Panc1 (cell line): Measurements from ENCODE around the gene SPATA31D4.

ENCODE experiments used
- POLR2AphosphoS5 ChIP-seq: IDR thresholded peaks from 2 replicates; pipeline ENCODE4 v1.6.1; 2012; ENCODE audit warnings: mild to moderate bottlenecking, low read depth, low read length, moderate library complexity
- SIN3A ChIP-seq: IDR thresholded peaks from 2 replicates; pipeline ENCODE4 v1.6.1; 2012; ENCODE audit warnings: low read depth, mild to moderate bottlenecking, low read length, moderate library complexity, borderline replicate concordance; ENCODE audit not compliant: insufficient read depth
- TCF7L2 ChIP-seq: IDR thresholded peaks from 2 replicates; pipeline ENCODE4 v1.6.1; 2011; ENCODE audit warnings: mild to moderate bottlenecking, low read depth, low read length, inconsistent platforms
- TF ChIP-seq, protein P1 (sequence below): fragments of 450-650 bp; IDR thresholded peaks from 2 replicates; pipeline ENCODE4 v1.5.1; 2017; ENCODE audit warnings: mild to moderate bottlenecking
- TF ChIP-seq, protein P2 (sequence below), 2 experiments: IDR thresholded peaks; 2 replicates each; pipeline ENCODE4 v1.6.1; 2011 to 2012; ENCODE audit warnings: low read depth in 2 of 2, control low read depth in 1 of 2, low read length in 1 of 2, mild to moderate bottlenecking in 1 of 2, moderate library complexity in 1 of 2; ENCODE audit not compliant: insufficient read depth in 1 of 2

DNA sequence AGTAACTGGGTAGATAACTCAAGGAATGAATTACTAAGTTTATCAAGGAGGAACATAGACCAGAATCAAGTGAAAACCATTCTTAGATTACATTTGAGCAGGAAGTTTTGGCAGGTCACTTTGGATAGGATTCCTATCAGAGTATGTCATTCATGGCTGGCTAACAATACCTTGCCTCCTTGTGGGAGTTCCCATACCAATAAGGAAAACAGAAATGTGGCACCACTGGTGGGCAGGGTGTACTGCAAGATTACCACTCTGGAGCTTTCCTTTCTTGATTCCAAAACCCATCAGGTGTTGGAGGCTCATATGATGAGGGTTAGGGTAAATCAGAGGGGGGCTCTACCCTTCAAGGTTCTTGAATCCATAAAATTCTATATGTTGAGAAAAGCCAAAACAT, 41.7 kb downstream of the SPATA31D4 start:
- TF ChIP-seq, protein P1, sequence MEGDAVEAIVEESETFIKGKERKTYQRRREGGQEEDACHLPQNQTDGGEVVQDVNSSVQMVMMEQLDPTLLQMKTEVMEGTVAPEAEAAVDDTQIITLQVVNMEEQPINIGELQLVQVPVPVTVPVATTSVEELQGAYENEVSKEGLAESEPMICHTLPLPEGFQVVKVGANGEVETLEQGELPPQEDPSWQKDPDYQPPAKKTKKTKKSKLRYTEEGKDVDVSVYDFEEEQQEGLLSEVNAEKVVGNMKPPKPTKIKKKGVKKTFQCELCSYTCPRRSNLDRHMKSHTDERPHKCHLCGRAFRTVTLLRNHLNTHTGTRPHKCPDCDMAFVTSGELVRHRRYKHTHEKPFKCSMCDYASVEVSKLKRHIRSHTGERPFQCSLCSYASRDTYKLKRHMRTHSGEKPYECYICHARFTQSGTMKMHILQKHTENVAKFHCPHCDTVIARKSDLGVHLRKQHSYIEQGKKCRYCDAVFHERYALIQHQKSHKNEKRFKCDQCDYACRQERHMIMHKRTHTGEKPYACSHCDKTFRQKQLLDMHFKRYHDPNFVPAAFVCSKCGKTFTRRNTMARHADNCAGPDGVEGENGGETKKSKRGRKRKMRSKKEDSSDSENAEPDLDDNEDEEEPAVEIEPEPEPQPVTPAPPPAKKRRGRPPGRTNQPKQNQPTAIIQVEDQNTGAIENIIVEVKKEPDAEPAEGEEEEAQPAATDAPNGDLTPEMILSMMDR: no peak
- no peak for TF ChIP-seq POLR2AphosphoS5
- TF ChIP-seq TCF7L2: no peak
- TF ChIP-seq, protein P2, sequence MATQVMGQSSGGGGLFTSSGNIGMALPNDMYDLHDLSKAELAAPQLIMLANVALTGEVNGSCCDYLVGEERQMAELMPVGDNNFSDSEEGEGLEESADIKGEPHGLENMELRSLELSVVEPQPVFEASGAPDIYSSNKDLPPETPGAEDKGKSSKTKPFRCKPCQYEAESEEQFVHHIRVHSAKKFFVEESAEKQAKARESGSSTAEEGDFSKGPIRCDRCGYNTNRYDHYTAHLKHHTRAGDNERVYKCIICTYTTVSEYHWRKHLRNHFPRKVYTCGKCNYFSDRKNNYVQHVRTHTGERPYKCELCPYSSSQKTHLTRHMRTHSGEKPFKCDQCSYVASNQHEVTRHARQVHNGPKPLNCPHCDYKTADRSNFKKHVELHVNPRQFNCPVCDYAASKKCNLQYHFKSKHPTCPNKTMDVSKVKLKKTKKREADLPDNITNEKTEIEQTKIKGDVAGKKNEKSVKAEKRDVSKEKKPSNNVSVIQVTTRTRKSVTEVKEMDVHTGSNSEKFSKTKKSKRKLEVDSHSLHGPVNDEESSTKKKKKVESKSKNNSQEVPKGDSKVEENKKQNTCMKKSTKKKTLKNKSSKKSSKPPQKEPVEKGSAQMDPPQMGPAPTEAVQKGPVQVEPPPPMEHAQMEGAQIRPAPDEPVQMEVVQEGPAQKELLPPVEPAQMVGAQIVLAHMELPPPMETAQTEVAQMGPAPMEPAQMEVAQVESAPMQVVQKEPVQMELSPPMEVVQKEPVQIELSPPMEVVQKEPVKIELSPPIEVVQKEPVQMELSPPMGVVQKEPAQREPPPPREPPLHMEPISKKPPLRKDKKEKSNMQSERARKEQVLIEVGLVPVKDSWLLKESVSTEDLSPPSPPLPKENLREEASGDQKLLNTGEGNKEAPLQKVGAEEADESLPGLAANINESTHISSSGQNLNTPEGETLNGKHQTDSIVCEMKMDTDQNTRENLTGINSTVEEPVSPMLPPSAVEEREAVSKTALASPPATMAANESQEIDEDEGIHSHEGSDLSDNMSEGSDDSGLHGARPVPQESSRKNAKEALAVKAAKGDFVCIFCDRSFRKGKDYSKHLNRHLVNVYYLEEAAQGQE (IDR thresholded peaks at IDR 0.05; ENCODE audit: insufficient read depth in 1 of 2, low read depth in 2 of 2, low read length in 1 of 2): no peak
- TF ChIP-seq SIN3A: no peak
